ENCODE measurements around the gene KMT2E.

GRCh38 chr7:105068886-105069285, 54.9 kb downstream of the KMT2E start:
- TF ChIP-seq CTCF (IDR thresholded peaks at IDR 0.05; ENCODE audit: extremely low read depth in 1 of 2, insufficient read depth in 1 of 2, low read depth in 1 of 2, low read length in 2 of 2), result no peak
- no peak for TF ChIP-seq POLR2AphosphoS5 (IDR thresholded peaks at IDR 0.05; ENCODE audit: insufficient read depth, low read depth, low read length)
- TF ChIP-seq POLR2A (IDR thresholded peaks at IDR 0.05; ENCODE audit: low read depth, low read length), result no peak
- TF ChIP-seq MAX (IDR thresholded peaks at IDR 0.05; ENCODE audit: insufficient read depth, insufficient read length), result no peak
- no peak for TF ChIP-seq FOS (IDR thresholded peaks at IDR 0.05; ENCODE audit: borderline replicate concordance, insufficient read depth, low read length)

Data from endothelial cell of umbilical vein (primary cell).